Peyer's patch (tissue), 4 donors: Measurements from ENCODE around the gene PROZ.

Experiments
- CTCF ChIP-seq, 6 experiments: fragments of 450-650 bp in 4 of 6; fragments of 200-600 bp in 2 of 6; sonication (generic) in 1 of 6; IDR thresholded peaks; one replicate each; pipeline ENCODE4 v1.5.1; 2017 to 2019; ENCODE audit warnings: antibody characterized with exemption in 6 of 6, mild to moderate bottlenecking in 3 of 6, moderate library complexity in 1 of 6
- POLR2A ChIP-seq, 2 donors: fragments of 450-650 bp; IDR thresholded peaks; one replicate each; pipeline ENCODE4 v1.5.1; 2017; ENCODE audit warnings: antibody characterized with exemption in 2 of 2, mild to moderate bottlenecking in 2 of 2, moderate library complexity in 2 of 2

GRCh38 chr13:113158946-113159345, 498 bp downstream of the PROZ start:
- TF ChIP-seq CTCF (IDR thresholded peaks at IDR 0.05) (no peak), POLR2A (IDR thresholded peaks at IDR 0.05) (no peak)
